NCI-H146 (cell line): ENCODE measurements around the gene STX16.
"Not testable (repeated sequence)": the region's sequence is repeated elsewhere in the genome, so short reads cannot be mapped to it uniquely, and the experiment has no call there.

Source experiments
- DNase-seq: peaks from one replicate; lab custom pipeline; 2025; lab: John Stamatoyannopoulos, UW

STX16 gene

GRCh38 chr20:58726156-58726555, 75.1 kb downstream of the STX16 start:
- not testable (repeated sequence) for DNase-seq
